IPS DF 19.7 (cell line): ENCODE results near the gene JUP.

Source experiments
- DNase-seq: peaks from one replicate; pipeline ENCODE4 v3.0.0-alpha.2; 2013; ENCODE audit warnings: low read depth, low spot score

Gene JUP

GRCh38 chr17:41723801-41724475, 62.6 kb downstream of the JUP start:
- no peak for DNase-seq

- no peak for DNase-seq
Measured at GRCh38 chr17:41722231-41722630, 64.3 kb downstream of the JUP start.

GRCh38 chr17:41718287-41718645, 68.2 kb downstream of the JUP start:
- no peak for DNase-seq

- DNase-seq, result no peak
Measured at GRCh38 chr17:41717408-41718286, 68.9 kb downstream of the JUP start.

- no peak for DNase-seq
Measured at GRCh38 chr17:41711669-41712400, 74.7 kb downstream of the JUP start, which contains the start of gene GAST. TSS of gene GAST (plus strand) at chr17:41712331. CDS start at chr17:41715437, 3,106 bp downstream.

- DNase-seq, result no peak
Measured at GRCh38 chr17:41710472-41711090, 75.9 kb downstream of the JUP start.

- DNase-seq, result no peak
Measured at GRCh38 chr17:41707803-41708669, 78.5 kb downstream of the JUP start.

- DNase-seq, result no peak
Measured at GRCh38 chr17:41705271-41705991, 81.1 kb downstream of the JUP start.
